ENCODE data around the gene CCDC88C. TPM values are rescaled to one million over a fixed set of nuclear protein-coding genes. Genes with fewer than 3 reads are reported as not detected.
A peak's percentile ranks its signal among the peaks of the same experiment; 100 is the strongest.
"Not testable (repeated sequence)": the region's sequence is repeated elsewhere in the genome, so short reads cannot be mapped to it uniquely, and the experiment has no call there.

Gene CCDC88C
- total RNA-seq, 2 experiments from 2014 or later: 269 to 287 TPM

DNA sequence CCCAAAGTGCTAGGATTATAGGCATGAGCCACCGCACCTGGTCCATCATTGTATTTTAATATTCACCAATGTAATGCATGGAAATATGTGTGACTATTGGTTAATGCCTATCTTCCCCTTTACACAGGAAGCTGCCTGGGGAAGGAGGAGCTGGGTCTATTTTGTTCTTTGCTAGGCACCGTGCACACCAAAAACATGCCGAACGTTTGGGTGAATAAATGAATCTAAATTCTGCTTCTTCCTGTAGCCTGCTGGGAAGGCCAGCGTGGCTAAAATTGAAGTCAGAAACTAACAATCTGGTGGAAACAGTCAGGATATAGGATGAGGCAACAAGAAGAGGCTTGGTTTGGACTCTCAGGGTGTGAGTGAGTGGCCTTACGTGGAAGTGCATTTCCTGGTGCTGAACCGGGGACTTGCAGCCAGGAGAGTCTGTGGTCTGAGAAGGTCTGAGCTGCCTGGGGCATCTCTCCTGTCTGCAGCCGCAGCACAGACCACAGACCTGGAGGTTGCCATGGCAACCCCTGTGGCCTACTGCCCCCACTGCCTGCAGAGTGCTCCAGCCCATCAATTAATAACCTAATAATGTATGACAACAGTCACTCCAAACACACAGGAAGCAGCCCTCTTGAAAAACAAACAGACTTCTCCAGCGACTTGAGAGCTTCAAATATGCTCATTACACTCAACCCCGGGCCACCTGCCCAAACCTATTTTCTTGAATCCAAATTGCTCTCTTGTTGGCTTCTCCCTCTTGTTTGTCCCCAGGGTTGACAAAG is 167.6 kb downstream of the CCDC88C start:
- no peak overlapping the region for H3K4me3 ChIP-seq (ENCODE audit: low read length)
- H3K9me3 Mint-ChIP-seq: peaks cover 4% of the 10 kb centered on the region
- peak overlapping the region; percentile 78 for H3K27ac Mint-ChIP-seq

DNA sequence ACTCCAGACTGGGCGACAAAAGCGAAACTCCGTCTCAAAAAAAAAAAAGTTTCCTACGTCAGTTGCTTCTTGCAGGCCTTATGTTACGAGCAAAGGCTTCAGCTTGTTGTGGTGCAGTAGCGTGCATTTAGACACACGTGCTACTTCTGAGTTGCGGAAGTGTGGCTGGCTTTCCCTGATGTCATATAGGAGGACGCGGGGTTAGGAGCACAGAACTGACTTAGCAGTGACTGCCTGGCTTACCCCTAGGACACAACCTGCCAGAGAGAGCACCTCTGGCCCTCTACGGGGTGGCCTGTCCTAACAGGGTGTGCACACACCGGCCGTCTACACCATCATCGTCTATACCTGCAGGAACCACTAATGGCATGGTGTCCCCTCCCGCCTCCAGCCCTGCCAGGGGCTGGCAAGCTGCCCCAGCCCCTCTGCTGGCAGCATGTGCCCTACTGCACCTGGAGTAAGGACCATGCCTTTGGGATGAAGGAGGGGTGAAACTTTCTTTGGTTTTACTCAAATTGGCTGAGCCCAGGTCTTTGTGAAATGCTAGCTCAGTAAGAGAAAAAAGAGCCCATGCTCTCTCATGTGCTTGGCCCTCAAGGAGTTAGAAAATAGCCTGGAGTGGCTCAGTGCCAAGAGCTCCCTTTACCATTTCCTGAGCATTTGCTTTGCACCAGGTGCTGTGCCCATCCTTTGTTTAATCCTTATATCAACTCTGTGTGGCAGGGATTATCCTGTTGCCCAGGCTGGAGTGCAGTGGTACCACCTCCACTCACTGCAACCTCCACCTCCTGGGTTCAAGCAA is 171.4 kb downstream of the CCDC88C start:
- Mint-ChIP-seq H3K27ac (peak overlapping the region; percentile 85), H3K36me3 (ENCODE audit: low read depth) (peaks cover 35% of the 10 kb centered on the region), H3K4me3 (peak overlapping the region; percentile 87), H3K4me1 (ENCODE audit: low read depth) (peaks cover 95% of the 10 kb centered on the region), H3K9me3 (peaks cover 4% of the 10 kb centered on the region), H3K27me3 (no peaks in the 10 kb centered on the region)
- POLR2A ChIA-PET: interaction anchor here (0.6 to 10.0 kb wide), 16 partner anchors 10 to 930 kb away, joined by 3 to 187 read pairs (median 4); partner anchors contain the start of gene PPP4R3A
- peaks cover 0 to 9% of the 10 kb centered on the region in 2 experiments for H3K9me3 ChIP-seq (ENCODE audit: control insufficient read depth in 1 of 2, insufficient read depth in 1 of 2, low read length in 2 of 2)
- peak overlapping the region; percentile 97 for H3K27ac ChIP-seq (ENCODE audit: low read depth in 1 of 2, low read length in 2 of 2)
- H3K4me3 ChIP-seq (ENCODE audit: low read length): no peak overlapping the region
- peaks cover 98% of the 10 kb centered on the region for H3K4me1 ChIP-seq (ENCODE audit: insufficient read depth, low read length)
- CTCF ChIA-PET: interaction anchor here (0.5 to 4.7 kb wide), 5 partner anchors 18 to 163 kb away, joined by 3 to 19 read pairs (median 8); no protein-coding TSS in a partner anchor
- intact Hi-C loops (cut with DNase I, micrococcal nuclease): loop anchor here (1.0 to 10.0 kb wide), 7 partner anchors 8 to 861 kb away; partner anchors contain the start of genes RPS6KA5 (in 2 of the 2) and CCDC88C (in 1 of the 2)
- ATAC-seq (ENCODE audit: poor library complexity) (peak; percentile 72), DNase-seq (peak; percentile 63 to 98 (median 72))
- H3K27me3 ChIP-seq (ENCODE audit: control insufficient read depth in 1 of 2, insufficient read depth in 2 of 2, low read length in 2 of 2): no peaks in the 10 kb centered on the region
- peaks cover 5% of the 10 kb centered on the region for H3K36me3 ChIP-seq (ENCODE audit: insufficient read depth, low read length)
- TF ChIP-seq, protein P1, sequence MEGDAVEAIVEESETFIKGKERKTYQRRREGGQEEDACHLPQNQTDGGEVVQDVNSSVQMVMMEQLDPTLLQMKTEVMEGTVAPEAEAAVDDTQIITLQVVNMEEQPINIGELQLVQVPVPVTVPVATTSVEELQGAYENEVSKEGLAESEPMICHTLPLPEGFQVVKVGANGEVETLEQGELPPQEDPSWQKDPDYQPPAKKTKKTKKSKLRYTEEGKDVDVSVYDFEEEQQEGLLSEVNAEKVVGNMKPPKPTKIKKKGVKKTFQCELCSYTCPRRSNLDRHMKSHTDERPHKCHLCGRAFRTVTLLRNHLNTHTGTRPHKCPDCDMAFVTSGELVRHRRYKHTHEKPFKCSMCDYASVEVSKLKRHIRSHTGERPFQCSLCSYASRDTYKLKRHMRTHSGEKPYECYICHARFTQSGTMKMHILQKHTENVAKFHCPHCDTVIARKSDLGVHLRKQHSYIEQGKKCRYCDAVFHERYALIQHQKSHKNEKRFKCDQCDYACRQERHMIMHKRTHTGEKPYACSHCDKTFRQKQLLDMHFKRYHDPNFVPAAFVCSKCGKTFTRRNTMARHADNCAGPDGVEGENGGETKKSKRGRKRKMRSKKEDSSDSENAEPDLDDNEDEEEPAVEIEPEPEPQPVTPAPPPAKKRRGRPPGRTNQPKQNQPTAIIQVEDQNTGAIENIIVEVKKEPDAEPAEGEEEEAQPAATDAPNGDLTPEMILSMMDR (IDR thresholded peaks at IDR 0.05): no peak

More for the DNA sequence above, 167.6 kb downstream of the CCDC88C start:
- CTCF ChIA-PET: interaction anchor here (1.2 to 2.2 kb wide), 2 partner anchors 11 to 77 kb away, joined by 3 to 9 read pairs; no protein-coding TSS in a partner anchor
- DNase-seq (peak in 7 of 14 experiments; percentile 27 to 81 (median 52)), ATAC-seq (ENCODE audit: poor library complexity) (no peak)
- Histone ChIP-seq H3K27me3 (ENCODE audit: control insufficient read depth in 1 of 2, insufficient read depth in 2 of 2, low read length in 2 of 2) (no peaks in the 10 kb centered on the region), H3K9me3 (ENCODE audit: control insufficient read depth in 1 of 2, insufficient read depth in 1 of 2, low read length in 2 of 2) (peaks cover 0 to 8% of the 10 kb centered on the region in 2 experiments), H3K36me3 (ENCODE audit: insufficient read depth, low read length) (peaks cover 5% of the 10 kb centered on the region), H3K4me1 (ENCODE audit: insufficient read depth, low read length) (peaks cover 96% of the 10 kb centered on the region), H3K27ac (ENCODE audit: low read depth in 1 of 2, low read length in 2 of 2) (peak overlapping the region; percentile 59 to 68)
- TF ChIP-seq, protein P1 (IDR thresholded peaks at IDR 0.05): no peak
- peaks cover 87% of the 10 kb centered on the region for H3K4me1 Mint-ChIP-seq (ENCODE audit: low read depth)
- POLR2A ChIA-PET: interaction anchor here (0.7 to 10.0 kb wide), 12 partner anchors 8 to 853 kb away, joined by 3 to 187 read pairs (median 4); no protein-coding TSS in a partner anchor
- H3K36me3 Mint-ChIP-seq (ENCODE audit: low read depth): peaks cover 13% of the 10 kb centered on the region
- peak overlapping the region; percentile 79 for H3K4me3 Mint-ChIP-seq
- H3K27me3 Mint-ChIP-seq: no peaks in the 10 kb centered on the region
- intact Hi-C loops (cut with DNase I, micrococcal nuclease): loop anchor here (5.0 to 10.0 kb wide), 4 partner anchors 37 to 865 kb away; partner anchors contain the start of genes CCDC88C (in 1 of the 2) and RPS6KA5 (in 1 of the 2)

DNA sequence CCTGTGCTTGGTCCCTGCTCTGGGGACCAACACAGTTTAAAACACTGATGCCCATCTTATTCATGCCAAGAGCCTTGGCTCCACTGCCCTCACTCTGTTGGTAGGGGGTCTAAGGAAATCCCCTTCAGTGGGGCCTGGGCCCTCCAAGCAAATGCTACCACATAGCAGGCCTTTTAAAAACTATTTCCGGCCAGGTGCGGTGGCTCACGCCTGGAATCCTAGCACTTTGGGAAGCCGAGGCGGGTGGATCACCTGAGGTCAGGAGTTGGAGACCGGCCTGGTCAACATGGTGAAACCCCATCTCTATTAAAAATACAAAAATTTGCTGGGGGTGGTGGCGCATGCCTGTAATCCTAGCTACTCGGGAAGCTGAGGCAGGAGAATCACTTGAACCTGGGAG is 172.0 kb downstream of the CCDC88C start:
- Histone ChIP-seq H3K27ac (ENCODE audit: low read depth in 1 of 2, low read length in 2 of 2) (peak overlapping the region; percentile 97), H3K4me1 (ENCODE audit: insufficient read depth, low read length) (peaks cover 98% of the 10 kb centered on the region), H3K4me3 (ENCODE audit: low read length) (peak overlapping the region; percentile 65)
- H3K27me3 ChIP-seq (ENCODE audit: control insufficient read depth in 1 of 2, insufficient read depth in 2 of 2, low read length in 2 of 2); H3K27me3 Mint-ChIP-seq; H3K9me3 Mint-ChIP-seq; H3K9me3 ChIP-seq (ENCODE audit: control insufficient read depth in 1 of 2, insufficient read depth in 1 of 2, low read length in 2 of 2); ATAC-seq (ENCODE audit: poor library complexity); H3K36me3 ChIP-seq (ENCODE audit: insufficient read depth, low read length): not testable (repeated sequence)
- ChIA-PET POLR2A (interaction anchor here (0.7 to 10.0 kb wide), 20 partner anchors 11 to 626 kb away, joined by 3 to 187 read pairs (median 4); partner anchors contain the start of gene PPP4R3A), CTCF (interaction anchor here (0.5 to 4.7 kb wide), 5 partner anchors 18 to 164 kb away, joined by 3 to 19 read pairs (median 8); no protein-coding TSS in a partner anchor)
- H3K36me3 Mint-ChIP-seq (ENCODE audit: low read depth): peaks cover 35% of the 10 kb centered on the region
- DNase-seq: peak in 1 of 14 experiments; percentile 39
- H3K4me1 Mint-ChIP-seq (ENCODE audit: low read depth): peaks cover 95% of the 10 kb centered on the region
- intact Hi-C loops (cut with DNase I, micrococcal nuclease): loop anchor here (1.0 to 10.0 kb wide), 8 partner anchors 9 to 861 kb away; partner anchors contain the start of genes RPS6KA5 (in 2 of the 2) and CCDC88C (in 1 of the 2)
- peak overlapping the region; percentile 90 for H3K4me3 Mint-ChIP-seq
- H3K27ac Mint-ChIP-seq: peak overlapping the region; percentile 85
